DMS53 (cell line): ENCODE results near the gene ATP8A2.
"Not testable (repeated sequence)": the region's sequence is repeated elsewhere in the genome, so short reads cannot be mapped to it uniquely, and the experiment has no call there.

Experiments used
- DNase-seq: peaks from one replicate; lab custom pipeline; 2025; lab: John Stamatoyannopoulos, UW

The ATP8A2 gene

DNA sequence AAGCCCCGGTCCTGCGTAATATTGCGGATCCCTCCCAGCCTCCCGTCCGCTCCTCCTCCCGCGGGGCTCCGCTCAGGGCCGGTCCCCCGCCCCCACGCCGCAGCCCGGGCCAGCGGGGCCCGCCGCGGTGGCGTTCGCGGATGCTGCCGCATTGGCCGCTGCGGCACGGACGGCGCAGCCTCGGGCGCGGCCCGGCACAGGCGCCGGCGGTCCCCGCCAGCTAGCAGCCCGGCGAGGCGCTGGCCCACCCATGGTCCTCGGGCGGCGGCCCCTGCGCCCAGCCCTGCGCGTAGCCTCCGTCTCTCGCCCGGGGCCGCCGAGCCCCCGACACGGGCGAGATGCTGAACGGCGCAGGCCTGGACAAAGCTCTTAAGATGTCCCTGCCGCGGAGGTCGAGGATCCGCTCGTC lies at the start of gene ATP8A2:
ATP8A2 (plus strand) TSS at position 100 of the 409 bp plus-strand sequence; CDS start at position 339, 239 bp downstream.
- DNase-seq, result peak; percentile 54

DNA sequence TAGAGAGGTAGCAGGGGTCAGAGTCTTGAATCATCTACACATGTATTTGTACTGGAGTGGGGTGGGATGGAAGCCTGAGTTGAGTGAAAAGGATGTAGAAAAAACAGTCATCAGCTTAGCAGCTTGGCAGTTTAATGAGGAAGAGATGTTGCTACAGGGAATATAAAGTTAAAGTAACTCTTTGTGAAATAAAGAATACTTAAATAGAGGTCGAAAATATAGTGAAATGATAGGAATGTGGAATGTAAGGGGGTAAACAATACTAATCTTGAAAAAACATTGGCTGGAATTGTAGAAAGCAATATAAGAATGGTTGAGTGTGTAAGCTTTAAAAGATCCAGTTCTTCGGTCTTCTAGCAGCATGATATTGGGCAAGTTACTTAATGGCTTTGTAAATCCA lies 47.7 kb upstream of the ATP8A2 start:
- no peak for DNase-seq

- DNase-seq, result peak; percentile 7
Observed at GRCh38 chr13:25329706-25330105, 42.1 kb upstream of the ATP8A2 start.

DNA sequence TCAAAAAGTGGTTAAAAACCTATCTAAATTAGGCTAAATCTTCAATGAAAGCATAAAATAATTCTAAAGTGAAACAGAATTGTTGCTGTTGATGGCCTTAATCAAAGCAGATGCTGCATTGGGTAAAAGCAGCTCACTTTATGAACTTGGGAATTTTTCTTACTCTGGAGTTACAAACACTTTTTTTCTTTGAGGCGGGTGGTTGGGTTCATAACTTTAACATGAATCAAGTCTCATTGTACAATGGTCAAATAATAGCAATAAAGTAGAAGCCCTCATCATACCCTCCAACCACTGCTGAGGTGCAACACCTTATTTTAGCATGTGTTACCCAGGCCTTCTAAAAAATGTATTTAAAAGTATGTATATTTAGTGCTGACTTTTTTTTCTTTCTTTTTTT lies 41.2 kb upstream of the ATP8A2 start:
- no peak for DNase-seq

DNA sequence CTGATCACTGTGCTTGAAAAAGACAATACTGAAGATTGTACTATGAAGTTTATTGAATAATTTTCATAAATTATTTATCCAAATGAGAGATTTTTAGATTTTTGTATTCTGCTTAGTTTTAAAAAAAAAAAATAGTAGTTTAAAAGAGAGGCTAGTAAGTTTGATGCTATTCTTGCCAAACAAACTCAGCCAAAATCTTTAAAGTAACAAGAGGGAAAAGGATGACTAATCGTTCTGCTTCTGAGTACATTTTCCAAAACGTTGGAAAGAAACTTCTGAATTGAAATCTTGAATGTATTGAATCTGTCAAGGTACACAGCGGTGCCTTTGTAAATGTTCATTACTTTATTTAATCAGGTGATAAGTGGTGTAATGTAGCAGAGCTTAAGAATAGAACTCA lies 35.9 kb upstream of the ATP8A2 start:
- DNase-seq, result no peak

DNA sequence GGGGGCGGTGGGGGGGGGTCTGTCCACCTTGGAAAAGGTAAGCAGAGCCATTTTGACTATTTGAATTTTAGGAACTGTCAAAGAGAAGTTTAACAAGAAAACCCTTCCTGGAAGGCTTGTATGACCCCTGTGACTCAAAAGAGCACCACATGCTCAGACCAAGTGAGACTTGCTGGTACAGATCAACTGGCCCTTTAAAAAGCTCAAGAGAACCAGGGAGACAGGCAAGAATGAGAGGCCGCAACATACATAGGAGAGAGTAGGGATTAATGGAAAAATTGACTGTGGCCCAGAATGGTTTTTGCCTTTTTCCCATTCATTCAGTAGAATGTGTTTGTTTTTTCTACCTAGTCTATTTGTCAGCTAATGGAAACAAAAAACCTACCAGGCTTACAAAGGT lies 26.2 kb upstream of the ATP8A2 start:
- DNase-seq, result no peak

GRCh38 chr13:25347151-25347550 lies 24.6 kb upstream of the ATP8A2 start:
- no peak for DNase-seq

DNA sequence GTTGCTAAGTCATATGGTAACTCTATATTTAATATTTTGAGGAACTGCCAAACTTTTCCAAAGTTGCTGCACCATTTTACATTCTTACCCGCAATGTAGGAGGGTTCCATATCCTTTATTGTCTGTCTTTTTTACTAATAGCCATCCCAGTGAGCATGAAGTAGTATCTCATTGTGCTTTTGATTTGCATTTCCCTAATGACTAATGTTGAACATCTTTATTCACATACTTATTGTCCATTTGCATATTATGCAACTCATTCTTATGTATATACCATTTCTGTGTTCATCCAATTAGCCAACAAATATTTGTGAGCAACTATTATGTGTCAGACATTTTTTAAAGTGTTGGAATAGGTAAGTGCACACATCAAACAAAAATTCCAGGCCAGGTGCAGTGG lies 20.4 kb upstream of the ATP8A2 start:
- DNase-seq, result no peak

- no peak for DNase-seq
Observed at GRCh38 chr13:25352230-25352629, 19.5 kb upstream of the ATP8A2 start.

GRCh38 chr13:25352806-25353205 lies 19.0 kb upstream of the ATP8A2 start:
- no peak for DNase-seq

- DNase-seq, result no peak
Observed at GRCh38 chr13:25353344-25353743, 18.4 kb upstream of the ATP8A2 start.

DNA sequence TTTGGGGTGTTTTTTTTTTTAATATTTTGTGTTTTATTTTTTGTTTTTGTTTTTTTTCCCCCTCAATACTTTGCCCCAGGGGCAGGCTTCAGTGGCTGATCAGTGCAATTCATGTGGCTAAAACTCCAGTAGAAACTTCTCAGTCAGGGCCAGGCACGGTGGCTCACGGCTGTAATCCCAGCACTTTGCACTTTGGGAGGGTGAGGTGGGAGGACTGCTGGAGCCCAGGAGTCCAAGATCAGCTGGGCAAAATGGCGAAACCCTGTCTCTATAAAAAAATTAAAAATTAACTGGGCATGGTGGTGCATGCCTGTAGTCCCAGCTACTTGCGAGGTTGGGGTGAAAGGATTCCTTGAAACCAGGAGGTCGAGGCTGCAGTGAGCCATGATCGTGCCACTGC lies 17.4 kb upstream of the ATP8A2 start:
- no peak for DNase-seq

- DNase-seq, result not testable (repeated sequence)
Observed at GRCh38 chr13:25360443-25360842, 11.3 kb upstream of the ATP8A2 start.

DNA sequence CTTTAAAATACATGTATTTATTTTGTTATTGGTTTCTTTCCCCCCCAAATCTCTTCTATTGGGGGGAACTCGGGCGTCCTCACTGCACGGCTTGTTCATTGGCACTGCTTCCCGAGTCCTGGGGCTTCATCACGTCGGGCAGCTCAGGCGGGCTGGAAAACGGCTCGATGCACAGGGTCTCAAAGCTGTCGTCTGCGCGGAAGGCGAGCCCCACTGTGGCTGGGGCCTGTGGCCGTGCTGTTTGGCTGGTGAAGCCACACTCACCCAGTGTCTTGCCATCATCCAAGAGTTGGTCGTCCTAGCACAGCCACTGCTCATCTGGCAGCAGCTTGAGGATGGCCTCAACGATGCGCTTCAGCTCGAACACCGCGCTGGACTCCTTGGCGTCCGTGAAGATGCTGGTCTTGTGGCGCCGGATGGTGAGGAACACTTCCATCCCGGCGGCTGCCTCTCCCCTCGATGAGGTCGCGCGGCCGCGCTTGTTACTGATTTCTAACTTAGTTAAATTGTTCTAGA lies 6.0 kb upstream of the ATP8A2 start:
- no peak for DNase-seq

GRCh38 chr13:25371158-25371874 lies 458 bp upstream of the ATP8A2 start:
- peak; percentile 45 for DNase-seq

DNA sequence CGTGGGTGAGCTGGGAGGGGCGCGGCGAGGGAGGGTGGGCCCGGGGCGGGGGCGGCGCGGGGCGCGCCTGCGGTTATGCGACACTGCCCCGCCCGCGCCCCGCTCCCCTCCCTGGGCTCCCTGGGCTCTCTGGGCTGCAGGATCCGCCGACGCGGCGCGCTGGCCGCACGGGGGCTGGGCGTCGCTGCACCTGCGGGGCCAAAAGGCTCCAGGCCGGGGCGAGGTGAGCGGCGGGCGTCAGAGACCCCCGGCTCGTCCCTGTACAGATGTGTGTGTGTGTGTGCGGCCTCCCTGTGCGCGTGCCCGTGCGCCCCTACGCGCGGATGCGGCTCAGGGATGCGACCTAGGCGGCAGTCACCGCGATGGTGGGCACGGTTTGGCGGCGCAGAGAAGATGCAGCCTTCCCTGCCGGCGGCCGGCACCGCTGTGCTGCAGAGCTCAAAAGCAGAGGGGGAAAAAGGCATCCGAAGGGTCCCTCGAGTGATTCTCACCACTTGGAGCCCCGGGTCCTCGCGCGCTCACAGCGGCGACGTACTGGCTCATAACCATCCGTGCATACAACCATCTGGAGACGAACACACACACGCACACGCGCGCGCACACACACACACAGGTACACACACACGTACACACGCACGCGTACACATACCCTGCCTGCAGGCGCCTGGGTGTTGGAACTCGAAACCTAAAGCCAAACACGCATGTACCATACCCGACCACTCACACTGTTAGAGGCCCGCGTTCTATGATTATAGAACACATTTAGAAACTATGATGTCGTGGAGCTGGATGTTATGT lies 709 bp downstream of the ATP8A2 start:
- peak; percentile 54 for DNase-seq

GRCh38 chr13:25375727-25376358 lies 4.1 kb downstream of the ATP8A2 start:
- DNase-seq, result peak; percentile 72

GRCh38 chr13:25377244-25377962 lies 5.6 kb downstream of the ATP8A2 start:
- DNase-seq, result no peak

- no peak for DNase-seq
Observed at GRCh38 chr13:25378528-25378927, 6.8 kb downstream of the ATP8A2 start.

- no peak for DNase-seq
Observed at GRCh38 chr13:25379011-25379410, 7.2 kb downstream of the ATP8A2 start.

- DNase-seq, result no peak
Observed at GRCh38 chr13:25380082-25380481, 8.3 kb downstream of the ATP8A2 start.

- no peak for DNase-seq
Observed at GRCh38 chr13:25380741-25381324, 9.1 kb downstream of the ATP8A2 start.
